Hematopoietic multipotent progenitor cell treated with erythropoietin and hydrocortisone succinate and interleukin-3 and kit ligand, for 6 days (in vitro differentiated cells): Measurements from ENCODE around the gene MARVELD1.

ENCODE experiments used
- DNase-seq: peaks from one replicate; pipeline ENCODE4 v3.0.0-alpha.2; 2015

MARVELD1 gene

GRCh38 chr10:97759158-97759887 lies 45.8 kb downstream of the MARVELD1 start:
- peak; percentile 81 for DNase-seq

GRCh38 chr10:97759946-97760345 lies 46.4 kb downstream of the MARVELD1 start:
- DNase-seq = no peak

- no peak for DNase-seq
These were observed 47.1 kb downstream of the MARVELD1 start for GRCh38 chr10:97760461-97761257.

DNA sequence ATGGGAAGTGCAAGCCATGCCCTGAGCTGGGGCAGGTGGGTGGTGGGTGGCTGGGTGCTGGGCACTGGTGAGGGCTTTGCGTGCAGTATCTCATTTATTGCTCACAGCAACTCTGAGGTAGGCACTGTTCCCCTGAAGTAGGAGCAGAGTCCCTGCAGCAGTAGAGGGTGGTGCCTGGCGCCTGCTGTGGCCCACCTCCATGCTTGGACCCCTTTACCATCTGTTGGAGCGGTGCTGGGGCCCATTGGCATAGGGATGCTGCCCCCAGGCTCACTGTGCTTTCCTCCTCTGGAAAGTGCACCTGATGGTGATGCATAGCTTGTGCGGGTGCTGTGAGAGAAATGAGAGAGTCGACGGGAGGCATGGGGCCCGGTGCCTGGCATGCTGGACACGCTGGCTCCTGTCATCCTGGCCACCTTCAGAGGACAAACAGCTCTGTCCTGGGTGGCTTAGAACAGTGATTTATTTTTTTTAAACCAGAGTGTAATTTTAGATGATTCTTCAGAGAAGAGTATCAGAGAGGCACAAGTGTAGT lies 47.9 kb downstream of the MARVELD1 start:
- no peak for DNase-seq

DNA sequence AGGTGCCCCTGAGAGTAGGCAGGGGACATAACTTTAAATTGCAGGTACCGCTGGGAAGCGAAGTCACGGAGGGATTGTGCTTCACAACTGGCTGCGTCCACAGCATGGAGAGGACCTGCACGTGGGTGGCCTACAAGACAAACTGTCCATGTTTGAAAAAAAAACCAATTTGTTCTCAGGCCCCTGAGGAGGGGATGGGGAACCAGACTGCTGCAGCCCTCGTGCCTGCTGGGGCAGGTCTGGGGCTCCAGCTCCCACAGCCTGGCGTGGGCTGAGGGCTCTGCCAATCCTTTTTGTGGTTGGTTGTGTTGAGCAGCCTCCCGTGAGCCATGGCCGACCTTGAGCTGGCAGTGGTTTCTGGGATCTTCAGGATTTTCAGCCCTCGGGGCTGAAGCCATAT lies 48.5 kb downstream of the MARVELD1 start:
- no peak for DNase-seq

- DNase-seq = no peak
These were observed 49.3 kb downstream of the MARVELD1 start for GRCh38 chr10:97762816-97763215.

DNA sequence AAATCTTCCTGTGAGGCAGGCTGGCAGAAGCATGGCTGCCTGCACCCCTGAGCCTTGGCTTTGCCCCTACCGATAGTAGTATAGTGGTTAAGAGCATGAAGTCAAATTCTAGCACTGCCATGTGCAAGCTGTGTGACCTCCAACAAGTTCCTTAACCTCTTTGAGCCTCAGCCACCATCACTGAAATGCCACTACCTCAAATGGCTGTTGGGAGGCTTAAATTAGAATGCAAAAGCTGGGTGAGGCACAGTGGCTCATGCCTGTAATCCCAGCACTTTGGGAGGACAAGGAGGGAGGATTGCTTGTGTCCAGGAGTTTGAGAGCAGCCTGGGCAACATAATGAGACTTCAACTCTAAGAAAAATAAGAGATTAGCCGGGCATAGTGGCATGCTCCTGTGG lies 49.9 kb downstream of the MARVELD1 start:
- DNase-seq = no peak

DNA sequence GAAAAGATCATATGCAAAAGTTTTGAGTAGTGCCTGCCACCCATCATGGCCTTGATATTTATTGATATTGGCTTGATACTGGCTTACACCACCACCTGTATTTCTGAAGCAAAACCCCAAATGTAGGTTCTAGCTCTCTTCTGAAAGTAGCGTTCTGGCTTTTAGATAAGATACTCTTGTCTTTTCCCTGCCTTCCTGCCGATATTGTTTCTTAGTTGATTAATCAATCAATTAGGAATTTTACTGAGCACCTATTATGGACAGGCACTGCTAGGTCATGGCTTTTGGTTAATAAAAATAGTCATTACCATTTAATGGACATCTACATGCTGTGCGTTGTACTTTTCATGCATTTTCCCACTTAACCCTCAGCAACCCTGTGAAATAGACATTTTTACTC lies 50.4 kb downstream of the MARVELD1 start:
- DNase-seq = no peak

DNA sequence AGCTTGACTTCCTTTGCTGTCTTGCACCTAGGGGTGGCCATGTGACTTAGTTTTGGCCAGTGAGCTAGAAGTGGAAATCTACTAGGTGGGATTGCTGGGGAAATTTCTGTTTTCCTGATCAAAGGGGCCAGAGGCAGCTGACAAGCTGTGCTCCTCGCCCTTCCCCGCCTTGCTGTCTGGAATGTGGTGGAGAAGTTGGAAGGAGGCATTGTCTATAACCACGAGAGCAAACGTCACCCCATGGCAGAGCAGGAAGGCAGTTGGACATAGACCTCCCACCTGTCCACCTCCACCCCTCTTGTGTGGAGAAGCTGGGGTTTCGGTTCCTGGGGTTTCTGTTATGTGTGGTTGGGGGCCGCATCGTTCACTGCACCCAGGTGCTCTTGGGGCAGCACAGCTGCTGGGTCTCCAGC lies 51.0 kb downstream of the MARVELD1 start:
- DNase-seq = no peak

DNA sequence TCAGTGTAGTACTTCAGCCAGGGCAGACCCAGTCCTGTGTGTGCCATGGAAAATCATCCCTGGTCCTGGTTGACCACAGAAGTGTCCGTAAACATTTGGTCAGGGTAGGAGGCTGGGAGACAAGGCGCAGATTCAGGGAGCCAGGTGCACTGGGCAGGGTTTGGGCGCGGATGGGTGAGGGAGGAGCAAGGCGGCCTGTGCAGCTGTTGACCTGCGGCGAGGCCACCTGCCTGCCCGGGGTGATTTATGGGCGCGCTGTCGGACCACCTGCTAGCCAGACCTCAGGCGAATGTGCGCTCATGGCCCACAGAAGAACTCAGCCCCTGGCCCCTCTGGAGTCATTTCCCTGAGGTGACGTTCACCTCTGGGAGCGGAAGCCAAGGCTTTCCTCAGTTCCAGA lies 51.7 kb downstream of the MARVELD1 start:
- DNase-seq = no peak

DNA sequence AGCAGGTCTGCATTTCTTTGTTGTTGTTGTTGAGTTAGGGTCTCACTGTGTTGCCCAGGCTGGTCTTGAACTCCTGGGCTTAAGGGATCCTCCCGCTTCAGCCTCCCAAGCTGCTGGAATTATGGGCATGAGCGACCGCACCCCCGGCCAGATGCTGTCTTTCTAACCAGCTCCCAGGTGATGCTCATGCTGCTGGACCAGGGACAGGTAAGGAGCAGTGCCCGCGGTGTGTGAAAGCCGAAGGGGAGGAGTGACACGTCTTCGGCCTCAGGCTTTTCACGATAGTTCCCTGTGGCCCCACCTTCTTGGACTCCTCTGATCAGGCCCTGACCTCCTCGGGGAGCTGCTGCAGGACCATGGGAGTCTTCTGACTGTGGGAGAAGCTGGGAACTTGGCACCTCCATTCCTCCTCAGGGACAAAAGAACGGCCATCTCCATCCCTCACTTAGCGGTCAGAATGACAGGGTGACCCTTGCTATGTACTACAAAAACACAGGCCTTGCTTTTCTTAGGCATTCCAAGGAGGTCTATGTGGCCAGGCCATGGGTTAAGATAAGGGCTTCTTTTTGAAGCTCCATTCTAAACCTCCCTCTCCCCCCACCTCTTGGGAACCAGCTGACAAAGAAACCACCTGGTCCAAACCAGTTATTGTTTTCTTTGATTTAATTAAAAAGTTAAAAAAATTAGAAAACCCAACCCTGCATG lies 52.7 kb downstream of the MARVELD1 start:
- no peak for DNase-seq

DNA sequence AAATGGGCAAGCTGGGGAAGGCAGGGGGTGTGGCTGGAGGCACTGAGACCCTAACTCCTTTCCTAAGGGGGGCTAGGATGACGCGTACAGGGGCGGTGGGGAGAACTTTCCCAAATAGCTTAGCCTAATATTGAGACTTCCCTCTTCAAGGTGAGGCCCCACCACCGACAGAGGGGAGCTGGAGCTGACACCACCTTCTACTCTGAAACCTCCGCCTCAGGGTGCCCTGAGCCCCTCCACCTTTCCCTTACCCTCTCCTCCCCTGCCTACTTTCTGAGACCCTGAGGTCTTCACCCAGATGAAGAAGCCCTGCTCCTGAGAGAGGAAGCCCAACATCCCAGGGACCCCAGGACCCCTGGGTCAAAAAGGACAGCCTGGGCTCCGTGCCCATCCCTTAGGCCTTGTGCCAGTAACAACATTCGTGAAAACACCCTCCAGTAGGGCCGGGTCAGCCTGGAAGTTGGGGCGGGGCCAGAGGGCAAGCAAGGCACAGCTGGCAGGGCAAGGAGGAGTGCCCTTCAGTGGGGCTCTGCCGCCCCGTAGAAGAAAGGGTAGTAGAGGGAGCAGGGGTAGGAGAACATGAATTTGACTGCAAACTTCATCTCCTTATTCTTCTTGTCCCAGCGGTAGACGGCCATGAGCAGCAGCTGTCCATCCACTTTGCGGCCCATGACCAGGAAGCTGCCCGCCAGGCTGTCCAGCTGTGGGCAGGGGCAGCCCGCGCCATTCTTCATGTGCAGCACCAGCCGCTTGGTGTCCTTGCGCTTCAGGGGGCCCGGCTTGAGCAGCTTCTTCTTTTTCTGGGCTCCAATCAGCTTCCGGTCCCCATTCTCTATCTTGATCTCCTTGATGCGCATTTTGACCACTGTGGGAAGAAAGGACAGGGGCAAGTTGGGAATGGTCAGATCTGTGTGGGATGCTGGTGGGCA lies 53.7 kb downstream of the MARVELD1 start:
- no peak for DNase-seq
